ENCODE measurements around the gene FAM13A. TPM values are rescaled to one million over a fixed set of nuclear protein-coding genes. Genes with fewer than 3 reads are reported as not detected.

The FAM13A gene
- total and polyA plus RNA-seq, 4 donors, result 31.0 to 41.4 (median 35.8) TPM

DNA sequence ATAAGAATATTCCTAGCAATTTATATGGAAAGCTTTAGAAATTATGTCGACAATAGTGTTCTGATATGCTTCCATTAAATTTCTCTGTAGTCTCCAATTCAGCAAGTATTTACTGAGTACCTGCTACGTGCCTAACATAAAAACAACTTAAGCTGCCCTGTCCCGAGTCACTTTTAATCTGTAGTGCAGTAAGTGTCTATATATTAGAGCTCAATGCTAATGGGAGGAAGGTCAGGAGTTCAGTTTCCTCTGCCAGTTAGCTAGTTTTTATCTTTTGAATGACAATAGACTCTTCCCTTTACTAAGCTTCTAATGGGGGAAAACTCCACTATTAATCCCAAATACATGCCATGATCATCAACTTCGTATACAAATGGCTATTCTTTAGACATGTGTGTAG, 240.6 kb downstream of the FAM13A start:
- Histone ChIP-seq H3K4me3 (ENCODE audit: low read depth, low read length) (no peak overlapping the region), H3K36me3 (ENCODE audit: control insufficient read depth, insufficient read depth, low read length) (no peaks in the 10 kb centered on the region), H3K4me1 (ENCODE audit: control insufficient read depth, insufficient read depth, low read length) (no peaks in the 10 kb centered on the region), H3K27me3 (ENCODE audit: control insufficient read depth, insufficient read depth, low read length) (no peaks in the 10 kb centered on the region), H3K27ac (ENCODE audit: low read depth, low read length) (no peak overlapping the region), H3K9me3 (ENCODE audit: control insufficient read depth, insufficient read depth, low read length) (no peaks in the 10 kb centered on the region)
- no CpG with 5 or more reads among the region's 4 CpGs for WGBS (ENCODE audit: insufficient coverage)
- DNase-seq (ENCODE audit: low read depth in 4 of 6, low spot score in 6 of 6), result no peak

DNA sequence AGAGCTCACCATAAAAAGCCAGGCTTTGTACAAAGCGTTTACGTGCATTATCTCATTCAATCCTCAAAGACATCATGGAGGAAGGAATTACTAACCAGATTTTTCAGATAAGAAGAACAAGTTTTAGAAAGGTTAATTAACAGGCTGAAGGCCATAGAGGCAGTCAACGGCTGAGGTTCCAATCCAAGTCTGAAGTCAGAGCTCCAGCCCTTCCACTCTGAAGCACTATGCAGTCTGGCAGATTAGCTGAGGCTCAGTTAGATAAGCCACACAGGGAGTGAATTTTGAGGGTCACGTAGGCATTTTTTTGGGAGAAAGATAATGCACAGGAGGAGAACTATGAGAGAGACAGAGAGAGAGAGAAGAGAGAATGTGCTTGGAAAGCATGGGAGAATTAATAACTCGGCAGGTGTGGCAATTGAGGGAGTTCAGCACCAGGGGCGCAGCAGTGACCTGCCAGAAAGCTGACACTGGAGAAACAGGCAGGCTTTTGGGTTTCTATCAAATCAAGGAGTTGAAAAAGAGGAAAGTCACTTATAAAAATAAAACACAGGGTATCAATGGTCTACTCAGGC, 242.9 kb downstream of the FAM13A start:
- Histone ChIP-seq H3K36me3 (ENCODE audit: control insufficient read depth, insufficient read depth, low read length) (no peaks in the 10 kb centered on the region), H3K9me3 (ENCODE audit: control insufficient read depth, insufficient read depth, low read length) (no peaks in the 10 kb centered on the region), H3K4me3 (ENCODE audit: low read depth, low read length) (no peak overlapping the region), H3K27me3 (ENCODE audit: control insufficient read depth, insufficient read depth, low read length) (no peaks in the 10 kb centered on the region), H3K27ac (ENCODE audit: low read depth, low read length) (no peak overlapping the region), H3K4me1 (ENCODE audit: control insufficient read depth, insufficient read depth, low read length) (no peaks in the 10 kb centered on the region)
- WGBS (ENCODE audit: insufficient coverage), result 74% methylated on average over 4 of the region's 6 CpGs
- DNase-seq (ENCODE audit: low read depth in 4 of 6, low spot score in 6 of 6), result no peak

DNA sequence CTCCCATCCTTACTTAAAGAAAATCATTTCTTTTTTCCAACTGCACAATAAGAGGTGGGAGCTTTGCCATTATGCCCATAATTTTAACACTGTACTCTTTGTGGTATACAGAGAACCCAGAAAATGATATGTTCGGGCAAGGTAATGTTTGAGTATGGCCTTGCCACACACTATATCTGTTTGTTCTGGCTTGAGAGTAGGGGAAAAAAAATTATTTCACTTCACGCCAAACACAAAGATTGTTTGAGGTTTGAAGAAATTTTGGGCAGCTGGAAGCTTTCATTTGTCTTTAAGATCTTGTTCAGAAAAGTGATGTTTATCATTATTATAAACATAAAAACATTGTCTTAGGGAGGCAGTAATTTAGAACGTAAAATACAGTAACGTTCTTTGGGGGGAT, 244.0 kb downstream of the FAM13A start:
- H3K27ac ChIP-seq (ENCODE audit: low read depth, low read length), result no peak overlapping the region
- no peak for DNase-seq (ENCODE audit: low read depth in 4 of 6, low spot score in 6 of 6)
- no CpG with 5 or more reads among the region's 4 CpGs for WGBS (ENCODE audit: insufficient coverage)
- no peaks in the 10 kb centered on the region for H3K27me3 ChIP-seq (ENCODE audit: control insufficient read depth, insufficient read depth, low read length)
- H3K4me3 ChIP-seq (ENCODE audit: low read depth, low read length), result no peak overlapping the region
- no peaks in the 10 kb centered on the region for H3K4me1 ChIP-seq (ENCODE audit: control insufficient read depth, insufficient read depth, low read length)
- no peaks in the 10 kb centered on the region for H3K36me3 ChIP-seq (ENCODE audit: control insufficient read depth, insufficient read depth, low read length)
- no peaks in the 10 kb centered on the region for H3K9me3 ChIP-seq (ENCODE audit: control insufficient read depth, insufficient read depth, low read length)

DNA sequence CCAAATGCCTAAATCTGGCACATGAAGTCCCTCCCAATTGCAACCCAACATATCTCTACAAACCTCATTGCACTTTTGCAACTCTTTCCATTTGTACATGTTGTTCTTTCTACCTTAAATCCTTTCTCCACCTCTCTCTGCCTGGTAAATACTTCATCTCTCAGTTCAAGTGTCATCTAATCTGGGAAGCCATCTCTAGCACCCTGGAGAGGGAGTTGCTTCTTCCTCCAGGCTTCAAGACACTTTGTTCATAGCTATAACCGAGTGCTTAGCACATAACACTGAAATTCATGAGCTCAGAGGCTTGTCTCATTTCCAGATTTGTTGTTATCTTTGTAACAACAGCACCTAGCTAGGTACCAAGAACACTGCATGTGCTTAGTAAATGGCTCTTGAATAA, 244.6 kb downstream of the FAM13A start:
- no peak for DNase-seq (ENCODE audit: low read depth in 4 of 6, low spot score in 6 of 6)
- Histone ChIP-seq H3K4me1 (ENCODE audit: control insufficient read depth, insufficient read depth, low read length) (no peaks in the 10 kb centered on the region), H3K27ac (ENCODE audit: low read depth, low read length) (no peak overlapping the region), H3K9me3 (ENCODE audit: control insufficient read depth, insufficient read depth, low read length) (no peaks in the 10 kb centered on the region), H3K36me3 (ENCODE audit: control insufficient read depth, insufficient read depth, low read length) (no peaks in the 10 kb centered on the region), H3K27me3 (ENCODE audit: control insufficient read depth, insufficient read depth, low read length) (no peaks in the 10 kb centered on the region), H3K4me3 (ENCODE audit: low read depth, low read length) (no peak overlapping the region)
- WGBS (ENCODE audit: insufficient coverage), result 89% methylated on average over 1 of the region's 1 CpG

DNA sequence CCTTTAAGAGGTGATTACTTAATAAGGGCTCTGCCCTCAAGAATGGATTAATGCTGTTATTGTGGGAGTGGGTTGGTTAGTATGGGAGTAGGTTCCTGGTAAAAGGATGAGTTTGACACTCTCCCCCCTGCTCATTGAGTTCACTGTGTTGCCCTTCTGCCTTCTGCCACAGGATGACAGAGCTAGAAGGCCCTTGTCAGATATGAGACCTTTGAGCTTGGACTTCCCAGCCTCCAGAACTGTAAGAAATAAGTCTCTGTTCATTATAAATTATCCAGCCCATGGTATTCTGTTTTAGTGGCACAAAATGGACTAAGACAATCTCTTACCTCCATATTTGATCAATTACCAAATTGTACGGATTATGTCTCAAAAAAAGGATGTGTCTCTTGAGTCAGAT, 245.1 kb downstream of the FAM13A start:
- Histone ChIP-seq H3K4me1 (ENCODE audit: control insufficient read depth, insufficient read depth, low read length) (no peaks in the 10 kb centered on the region), H3K27ac (ENCODE audit: low read depth, low read length) (no peak overlapping the region), H3K36me3 (ENCODE audit: control insufficient read depth, insufficient read depth, low read length) (no peaks in the 10 kb centered on the region), H3K4me3 (ENCODE audit: low read depth, low read length) (no peak overlapping the region), H3K9me3 (ENCODE audit: control insufficient read depth, insufficient read depth, low read length) (no peaks in the 10 kb centered on the region), H3K27me3 (ENCODE audit: control insufficient read depth, insufficient read depth, low read length) (no peaks in the 10 kb centered on the region)
- DNase-seq (ENCODE audit: low read depth in 4 of 6, low spot score in 6 of 6), result no peak
- 91% methylated on average over 1 of the region's 1 CpG for WGBS (ENCODE audit: insufficient coverage)

DNA sequence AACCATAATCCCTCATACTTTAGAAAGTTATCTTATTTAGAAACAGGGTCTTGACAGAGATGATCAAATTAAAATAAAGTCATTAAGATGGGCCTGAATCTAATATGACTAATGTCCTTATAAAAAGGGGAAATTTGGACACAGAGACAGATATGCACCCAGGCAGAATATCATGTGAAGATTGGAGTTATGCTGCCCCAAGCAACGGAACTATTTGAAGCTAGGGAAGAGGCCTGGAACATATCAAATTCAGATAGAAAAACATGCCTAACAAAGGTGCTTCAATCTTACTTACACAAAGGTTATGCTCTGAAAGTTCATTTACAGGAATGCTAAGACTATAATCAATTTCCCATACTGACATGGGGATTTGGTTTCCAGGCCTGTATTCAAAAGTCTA, 246.7 kb downstream of the FAM13A start:
- no CpG with 5 or more reads among the region's 1 CpG for WGBS (ENCODE audit: insufficient coverage)
- H3K27me3 ChIP-seq (ENCODE audit: control insufficient read depth, insufficient read depth, low read length), result no peaks in the 10 kb centered on the region
- no peaks in the 10 kb centered on the region for H3K4me1 ChIP-seq (ENCODE audit: control insufficient read depth, insufficient read depth, low read length)
- DNase-seq (ENCODE audit: low read depth in 4 of 6, low spot score in 6 of 6), result no peak
- H3K4me3 ChIP-seq (ENCODE audit: low read depth, low read length), result no peak overlapping the region
- no peak overlapping the region for H3K27ac ChIP-seq (ENCODE audit: low read depth, low read length)
- H3K36me3 ChIP-seq (ENCODE audit: control insufficient read depth, insufficient read depth, low read length), result no peaks in the 10 kb centered on the region
- no peaks in the 10 kb centered on the region for H3K9me3 ChIP-seq (ENCODE audit: control insufficient read depth, insufficient read depth, low read length)

DNA sequence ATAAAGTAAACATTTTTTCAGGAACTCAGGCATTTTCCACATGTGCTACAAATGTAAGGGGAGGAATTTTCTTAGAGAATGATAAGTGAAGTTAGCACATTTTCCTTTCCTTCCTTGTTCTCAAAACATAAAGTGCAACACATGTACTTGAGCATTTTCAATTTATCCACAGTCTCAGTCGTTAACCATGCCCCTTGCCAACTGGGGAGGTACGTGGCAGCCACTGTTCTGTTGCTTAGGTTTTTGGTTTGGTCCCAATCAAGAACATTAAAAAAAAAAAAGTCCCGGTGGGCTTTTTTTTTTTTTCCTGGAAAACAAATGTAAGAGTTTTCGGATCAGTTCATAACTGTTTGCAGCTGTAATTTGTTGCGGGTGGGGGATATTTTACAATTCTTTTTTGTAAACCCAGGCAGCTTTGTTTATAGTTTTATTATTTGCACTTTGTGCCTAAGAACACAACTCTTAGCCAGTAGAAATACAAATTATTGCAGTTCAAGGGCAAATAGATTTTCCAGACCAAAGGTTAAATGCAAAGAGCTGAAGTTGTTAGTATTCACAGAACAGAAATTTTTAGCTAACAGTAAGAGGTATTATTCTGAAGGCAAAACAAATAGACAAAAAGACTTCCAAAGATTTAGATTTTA, 247.3 kb downstream of the FAM13A start:
- H3K36me3 ChIP-seq (ENCODE audit: control insufficient read depth, insufficient read depth, low read length), result no peaks in the 10 kb centered on the region
- H3K27me3 ChIP-seq (ENCODE audit: control insufficient read depth, insufficient read depth, low read length), result no peaks in the 10 kb centered on the region
- whole genome bisulfite sequencing (ENCODE audit: insufficient coverage), result no CpG with 5 or more reads among the region's 5 CpGs
- no peaks in the 10 kb centered on the region for H3K4me1 ChIP-seq (ENCODE audit: control insufficient read depth, insufficient read depth, low read length)
- peak overlapping the region; percentile 6 for H3K4me3 ChIP-seq (ENCODE audit: low read depth, low read length)
- H3K9me3 ChIP-seq (ENCODE audit: control insufficient read depth, insufficient read depth, low read length), result no peaks in the 10 kb centered on the region
- peak in 2 of 6 donors; percentile 53 to 82 for DNase-seq (ENCODE audit: low read depth in 4 of 6, low spot score in 6 of 6)
- peak overlapping the region; percentile 44 for H3K27ac ChIP-seq (ENCODE audit: low read depth, low read length)

DNA sequence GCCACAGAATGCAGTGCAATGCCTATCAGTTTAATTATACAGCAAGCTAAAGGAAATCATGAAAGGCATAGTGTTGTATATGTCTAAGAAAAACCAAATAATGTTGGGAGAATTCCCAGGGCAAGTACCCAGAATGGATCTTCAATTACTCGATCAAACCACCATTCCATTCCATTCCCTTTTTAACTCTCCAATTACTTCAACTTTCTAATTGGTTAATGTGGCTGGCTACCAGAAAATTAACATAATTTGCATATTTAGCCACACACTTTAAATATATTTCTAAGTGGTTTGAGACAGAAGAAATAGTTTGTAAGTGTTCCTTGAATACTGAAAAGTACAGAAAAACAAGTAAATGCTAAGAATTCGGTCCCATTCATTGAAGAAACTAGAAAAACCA, 247.9 kb downstream of the FAM13A start:
- DNase-seq (ENCODE audit: low read depth in 4 of 6, low spot score in 6 of 6), result peak in 2 of 6 donors; percentile 15 to 80
- peak overlapping the region; percentile 44 for H3K27ac ChIP-seq (ENCODE audit: low read depth, low read length)
- H3K9me3 ChIP-seq (ENCODE audit: control insufficient read depth, insufficient read depth, low read length), result no peaks in the 10 kb centered on the region
- no peaks in the 10 kb centered on the region for H3K36me3 ChIP-seq (ENCODE audit: control insufficient read depth, insufficient read depth, low read length)
- H3K27me3 ChIP-seq (ENCODE audit: control insufficient read depth, insufficient read depth, low read length), result no peaks in the 10 kb centered on the region
- no peaks in the 10 kb centered on the region for H3K4me1 ChIP-seq (ENCODE audit: control insufficient read depth, insufficient read depth, low read length)
- H3K4me3 ChIP-seq (ENCODE audit: low read depth, low read length), result peak overlapping the region; percentile 6
- WGBS (ENCODE audit: insufficient coverage), result no CpG with 5 or more reads among the region's 2 CpGs

DNA sequence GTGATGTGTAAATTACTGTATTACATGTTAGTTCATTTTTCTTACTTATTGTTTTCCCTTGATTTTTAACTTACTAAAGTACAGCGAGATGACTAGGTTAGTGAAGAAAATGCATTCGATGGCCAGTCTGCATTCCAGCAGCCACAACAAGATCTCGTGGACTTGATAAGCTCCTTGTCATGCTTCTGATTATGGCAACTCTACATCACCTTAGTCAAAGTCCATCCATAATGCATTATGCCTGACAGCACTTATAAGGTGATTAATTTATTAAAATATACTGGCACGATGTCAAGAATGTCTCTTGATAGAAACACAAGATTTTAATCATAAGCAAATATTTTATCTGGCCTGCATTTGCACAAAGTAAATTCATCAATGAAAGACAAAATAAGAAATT, 249.5 kb downstream of the FAM13A start:
- Histone ChIP-seq H3K4me3 (ENCODE audit: low read depth, low read length) (no peak overlapping the region), H3K4me1 (ENCODE audit: control insufficient read depth, insufficient read depth, low read length) (no peaks in the 10 kb centered on the region), H3K9me3 (ENCODE audit: control insufficient read depth, insufficient read depth, low read length) (no peaks in the 10 kb centered on the region), H3K27me3 (ENCODE audit: control insufficient read depth, insufficient read depth, low read length) (no peaks in the 10 kb centered on the region), H3K36me3 (ENCODE audit: control insufficient read depth, insufficient read depth, low read length) (no peaks in the 10 kb centered on the region), H3K27ac (ENCODE audit: low read depth, low read length) (no peak overlapping the region)
- WGBS (ENCODE audit: insufficient coverage), result no CpG with 5 or more reads among the region's 4 CpGs
- peak in 1 of 6 donors; percentile 12 for DNase-seq (ENCODE audit: low read depth in 4 of 6, low spot score in 6 of 6)

DNA sequence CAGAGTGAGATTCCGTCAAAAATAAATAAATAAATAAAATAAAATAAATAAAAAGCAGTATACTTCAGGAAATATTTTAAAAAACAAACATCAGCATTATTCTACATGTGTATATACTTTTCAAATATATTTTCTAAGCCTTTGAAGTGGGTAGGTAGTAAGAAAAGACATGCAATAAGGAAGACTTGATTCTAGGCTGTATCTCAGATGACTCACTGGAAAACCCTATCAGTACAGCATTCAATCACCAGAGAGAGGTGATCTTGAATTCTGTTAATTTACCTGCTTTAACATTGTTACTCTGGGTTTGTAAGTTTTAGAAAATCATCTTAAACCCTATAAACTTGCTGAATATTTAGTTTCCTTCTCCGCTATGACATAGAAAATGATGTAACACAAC, 252.8 kb downstream of the FAM13A start:
- Histone ChIP-seq H3K4me1 (ENCODE audit: control insufficient read depth, insufficient read depth, low read length) (no peaks in the 10 kb centered on the region), H3K27ac (ENCODE audit: low read depth, low read length) (no peak overlapping the region), H3K9me3 (ENCODE audit: control insufficient read depth, insufficient read depth, low read length) (no peaks in the 10 kb centered on the region), H3K27me3 (ENCODE audit: control insufficient read depth, insufficient read depth, low read length) (no peaks in the 10 kb centered on the region), H3K36me3 (ENCODE audit: control insufficient read depth, insufficient read depth, low read length) (no peaks in the 10 kb centered on the region), H3K4me3 (ENCODE audit: low read depth, low read length) (no peak overlapping the region)
- no peak for DNase-seq (ENCODE audit: low read depth in 4 of 6, low spot score in 6 of 6)
- WGBS (ENCODE audit: insufficient coverage), result no CpG with 5 or more reads among the region's 2 CpGs

Measured in spinal cord (tissue), 10 donors.